ENCODE data around the gene ZNF783. TPM values are rescaled to one million over a fixed set of nuclear protein-coding genes. Genes with fewer than 3 reads are reported as not detected.

Gene ZNF783
- polyA plus RNA-seq (2011; rRNA removed), result 8.0 and 9.9 TPM in 2 replicates
- polyA plus RNA-seq (2012; cell fraction: cytosol; rRNA removed), result 7.6 and 9.1 TPM in 2 replicates
- polyA plus RNA-seq (2012; cell fraction: nucleus; rRNA removed), result 39.0 and 39.5 TPM in 2 replicates
- 6.6 to 10.1 TPM (median 7.4 TPM) in 3 replicates for polyA plus RNA-seq (2017; fragmentation: RNase III; extraction: RNeasy Plus Mini Kit Qiagen cat#74134 plus additional on column Dnase treatment)
- polyA minus RNA-seq (2011; rRNA and poly(A)+ RNA removed), result 8.8 and 10.0 TPM in 2 replicates

DNA sequence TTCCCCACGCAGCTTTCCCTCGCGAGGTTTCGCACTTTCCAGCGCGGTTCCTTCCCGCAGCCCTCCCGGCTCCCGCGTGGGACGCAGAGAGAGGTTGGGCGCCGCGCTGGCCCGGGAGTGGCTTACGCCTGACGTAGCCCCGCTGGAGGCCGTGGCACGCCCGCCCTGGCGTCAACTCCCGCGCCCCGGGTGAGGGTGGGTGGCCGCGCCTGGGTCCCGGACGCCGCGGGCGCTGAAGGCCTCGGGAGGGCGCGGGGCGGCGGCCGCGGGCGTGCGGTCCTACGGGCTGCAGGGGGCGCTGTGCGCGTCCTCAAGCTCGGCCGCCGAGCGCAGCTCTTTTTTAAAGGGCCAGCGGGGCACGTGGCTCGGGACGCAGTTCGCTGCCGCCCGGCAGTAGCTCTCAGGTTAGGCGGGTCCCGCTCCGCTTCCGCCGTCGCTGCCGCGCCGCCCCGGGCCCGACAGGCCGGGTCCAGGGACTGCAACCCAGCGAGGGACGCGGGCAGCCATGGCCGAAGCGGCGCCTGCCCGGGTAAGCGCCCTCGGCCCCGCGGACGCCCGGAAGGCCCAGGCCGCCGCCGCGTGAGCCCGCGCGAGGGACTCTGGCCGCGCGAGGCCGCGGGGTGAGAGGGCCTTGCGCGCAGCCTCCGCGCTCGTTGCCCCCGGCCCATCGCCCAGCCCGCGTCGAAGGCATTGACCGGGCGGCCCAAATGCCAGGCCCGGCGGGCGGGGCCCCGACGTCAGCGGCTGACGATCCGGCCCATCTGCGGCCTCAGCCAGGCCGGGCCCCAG, at the start of gene ZNF783:
TSS of gene ZNF783 (plus strand) at position 368 of the 789 bp plus-strand sequence. CDS start at position 506, 138 bp downstream.
- Histone ChIP-seq H3K4me1 (peaks cover 15% of the 10 kb centered on the region; the same call in 2 of the 3 replicates), H3K4me2 (peak within 1 kb of the TSS; percentile 96), H3K27ac (peak within 1 kb of the TSS; percentile 88 to 95), H3K9me3 (no peaks in the 10 kb centered on the region), H3K4me3 (peak within 1 kb of the TSS; percentile 57)
- ATAC-seq (peak; percentile 90 to 94), DNase-seq (ENCODE audit: low read depth in 1 of 2, low spot score in 1 of 2) (peak; percentile 86 to 94), FAIRE-seq (no peak)
- WGBS (ENCODE audit: missing lambda C conversion rate), result 13% methylated on average over 7 of the region's 115 CpGs
- POLR2A ChIA-PET, result interaction anchor here (0.5 to 1.7 kb wide), 17 partner anchors 11 to 576 kb away, joined by 3 to 13 read pairs (median 4); partner anchors contain the start of genes ZNF212, ZNF282, ZNF398 and ZNF425
- CTCF ChIA-PET, result interaction anchor here (0.7 to 5.3 kb wide), 38 partner anchors 9 to 364 kb away, joined by 3 to 78 read pairs (median 4); partner anchors contain the start of genes ZNF282 and ZNF398
- TF ChIP-seq EHMT2 (IDR thresholded peaks at IDR 0.05; ENCODE audit: low read depth) (no peak), NPAS2 (CRISPR knock-in tag; IDR thresholded peaks at IDR 0.05; ENCODE audit: borderline replicate concordance) (peak; percentile 45), SMC3 (IDR thresholded peaks at IDR 0.05) (peak; percentile 55), RFX5 (IDR thresholded peaks at IDR 0.05) (0 out of 2 replicates have a peak, but pooled peaks have one; percentile 8), CHD2 (IDR thresholded peaks at IDR 0.05; ENCODE audit: low read length, partially characterized antibody) (no peak), FOSL2 (IDR thresholded peaks at IDR 0.05) (no peak), FOSL2 (CRISPR knock-in tag; IDR thresholded peaks at IDR 0.05) (no peak), RARB (CRISPR knock-in tag; IDR thresholded peaks at IDR 0.05) (no peak), EP300 (IDR thresholded peaks at IDR 0.05) (no peak), FOXS1 (CRISPR knock-in tag; IDR thresholded peaks at IDR 0.05) (peak; percentile 48; the same call in 1 of the 2 replicates), EHF (CRISPR knock-in tag; IDR thresholded peaks at IDR 0.05) (peak; percentile 79; the same call in 1 of the 2 replicates), PHF8 (IDR thresholded peaks at IDR 0.05; ENCODE audit: borderline replicate concordance, low read depth) (peak; percentile 14; the same call in 1 of the 2 replicates), RAD21 (conservative IDR thresholded peaks at IDR 0.05 in 1 of 2, IDR thresholded peaks at IDR 0.05 in 1 of 2) (peak; percentile 36 to 50; a peak in 4 of 5 replicates), SREBF2 (IDR thresholded peaks at IDR 0.05) (no peak), POLR2A (IDR thresholded peaks at IDR 0.05; ENCODE audit: low read length) (peak; percentile 47), NR3C1 (IDR thresholded peaks at IDR 0.05) (no peak), TP53 (CRISPR knock-in tag; IDR thresholded peaks at IDR 0.05) (peak; percentile 66), JUN (IDR thresholded peaks at IDR 0.05) (peak; percentile 46 to 91; a peak in 4 of 5 replicates), HOXB5 (CRISPR knock-in tag; IDR thresholded peaks at IDR 0.05) (peak; percentile 91; the same call in 1 of the 2 replicates), HOXB13 (CRISPR knock-in tag; IDR thresholded peaks at IDR 0.05; ENCODE audit: low read depth) (peak; percentile 79), MYC (IDR thresholded peaks at IDR 0.05; ENCODE audit: borderline replicate concordance, low read length) (peak; percentile 80; the same call in 1 of the 2 replicates), ESRRA (IDR thresholded peaks at IDR 0.05; ENCODE audit: borderline replicate concordance, low read length) (0 out of 2 replicates have a peak, but pooled peaks have one; percentile 6), KDM5A (IDR thresholded peaks at IDR 0.05) (no peak), MAZ (IDR thresholded peaks at IDR 0.05; ENCODE audit: borderline replicate concordance, low read depth, low read length) (no peak), HOXA7 (CRISPR knock-in tag; IDR thresholded peaks at IDR 0.05) (no peak), GATA3 (IDR thresholded peaks at IDR 0.05; ENCODE audit: borderline replicate concordance) (no peak), NFE2L2 (conservative IDR thresholded peaks at IDR 0.05; ENCODE audit: low read length) (no peak), ZSCAN20 (CRISPR knock-in tag; IDR thresholded peaks at IDR 0.05) (no peak), ZC3H11A (IDR thresholded peaks at IDR 0.05) (no peak)
- TF ChIP-seq, protein P1, sequence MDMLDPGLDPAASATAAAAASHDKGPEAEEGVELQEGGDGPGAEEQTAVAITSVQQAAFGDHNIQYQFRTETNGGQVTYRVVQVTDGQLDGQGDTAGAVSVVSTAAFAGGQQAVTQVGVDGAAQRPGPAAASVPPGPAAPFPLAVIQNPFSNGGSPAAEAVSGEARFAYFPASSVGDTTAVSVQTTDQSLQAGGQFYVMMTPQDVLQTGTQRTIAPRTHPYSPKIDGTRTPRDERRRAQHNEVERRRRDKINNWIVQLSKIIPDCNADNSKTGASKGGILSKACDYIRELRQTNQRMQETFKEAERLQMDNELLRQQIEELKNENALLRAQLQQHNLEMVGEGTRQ (IDR thresholded peaks at IDR 0.05), result 0 out of 2 replicates have a peak, but pooled peaks have one; percentile 16
- TF ChIP-seq, protein P2, sequence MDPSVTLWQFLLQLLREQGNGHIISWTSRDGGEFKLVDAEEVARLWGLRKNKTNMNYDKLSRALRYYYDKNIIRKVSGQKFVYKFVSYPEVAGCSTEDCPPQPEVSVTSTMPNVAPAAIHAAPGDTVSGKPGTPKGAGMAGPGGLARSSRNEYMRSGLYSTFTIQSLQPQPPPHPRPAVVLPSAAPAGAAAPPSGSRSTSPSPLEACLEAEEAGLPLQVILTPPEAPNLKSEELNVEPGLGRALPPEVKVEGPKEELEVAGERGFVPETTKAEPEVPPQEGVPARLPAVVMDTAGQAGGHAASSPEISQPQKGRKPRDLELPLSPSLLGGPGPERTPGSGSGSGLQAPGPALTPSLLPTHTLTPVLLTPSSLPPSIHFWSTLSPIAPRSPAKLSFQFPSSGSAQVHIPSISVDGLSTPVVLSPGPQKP (IDR thresholded peaks at IDR 0.05; ENCODE audit: low read depth, low read length), result no peak
- TF ChIP-seq, protein P3, sequence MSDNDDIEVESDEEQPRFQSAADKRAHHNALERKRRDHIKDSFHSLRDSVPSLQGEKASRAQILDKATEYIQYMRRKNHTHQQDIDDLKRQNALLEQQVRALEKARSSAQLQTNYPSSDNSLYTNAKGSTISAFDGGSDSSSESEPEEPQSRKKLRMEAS (IDR thresholded peaks at IDR 0.05), result peak; percentile 99
- TF ChIP-seq, protein P4, sequence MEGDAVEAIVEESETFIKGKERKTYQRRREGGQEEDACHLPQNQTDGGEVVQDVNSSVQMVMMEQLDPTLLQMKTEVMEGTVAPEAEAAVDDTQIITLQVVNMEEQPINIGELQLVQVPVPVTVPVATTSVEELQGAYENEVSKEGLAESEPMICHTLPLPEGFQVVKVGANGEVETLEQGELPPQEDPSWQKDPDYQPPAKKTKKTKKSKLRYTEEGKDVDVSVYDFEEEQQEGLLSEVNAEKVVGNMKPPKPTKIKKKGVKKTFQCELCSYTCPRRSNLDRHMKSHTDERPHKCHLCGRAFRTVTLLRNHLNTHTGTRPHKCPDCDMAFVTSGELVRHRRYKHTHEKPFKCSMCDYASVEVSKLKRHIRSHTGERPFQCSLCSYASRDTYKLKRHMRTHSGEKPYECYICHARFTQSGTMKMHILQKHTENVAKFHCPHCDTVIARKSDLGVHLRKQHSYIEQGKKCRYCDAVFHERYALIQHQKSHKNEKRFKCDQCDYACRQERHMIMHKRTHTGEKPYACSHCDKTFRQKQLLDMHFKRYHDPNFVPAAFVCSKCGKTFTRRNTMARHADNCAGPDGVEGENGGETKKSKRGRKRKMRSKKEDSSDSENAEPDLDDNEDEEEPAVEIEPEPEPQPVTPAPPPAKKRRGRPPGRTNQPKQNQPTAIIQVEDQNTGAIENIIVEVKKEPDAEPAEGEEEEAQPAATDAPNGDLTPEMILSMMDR (IDR thresholded peaks at IDR 0.05), result peak; percentile 92
- TF ChIP-seq, protein P5, sequence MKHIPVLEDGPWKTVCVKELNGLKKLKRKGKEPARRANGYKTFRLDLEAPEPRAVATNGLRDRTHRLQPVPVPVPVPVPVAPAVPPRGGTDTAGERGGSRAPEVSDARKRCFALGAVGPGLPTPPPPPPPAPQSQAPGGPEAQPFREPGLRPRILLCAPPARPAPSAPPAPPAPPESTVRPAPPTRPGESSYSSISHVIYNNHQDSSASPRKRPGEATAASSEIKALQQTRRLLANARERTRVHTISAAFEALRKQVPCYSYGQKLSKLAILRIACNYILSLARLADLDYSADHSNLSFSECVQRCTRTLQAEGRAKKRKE (CRISPR knock-in tag; IDR thresholded peaks at IDR 0.05; ENCODE audit: low read depth), result 0 out of 2 replicates have a peak, but pooled peaks have one; percentile 53
- TF ChIP-seq, protein P6, sequence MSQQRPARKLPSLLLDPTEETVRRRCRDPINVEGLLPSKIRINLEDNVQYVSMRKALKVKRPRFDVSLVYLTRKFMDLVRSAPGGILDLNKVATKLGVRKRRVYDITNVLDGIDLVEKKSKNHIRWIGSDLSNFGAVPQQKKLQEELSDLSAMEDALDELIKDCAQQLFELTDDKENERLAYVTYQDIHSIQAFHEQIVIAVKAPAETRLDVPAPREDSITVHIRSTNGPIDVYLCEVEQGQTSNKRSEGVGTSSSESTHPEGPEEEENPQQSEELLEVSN (IDR thresholded peaks at IDR 0.05; ENCODE audit: borderline replicate concordance, low read depth), result peak; percentile 91
